ENCODE measurements around the gene UTP14C. TPM values are rescaled to one million over a fixed set of nuclear protein-coding genes. Genes with fewer than 3 reads are reported as not detected.

UTP14C gene
- total RNA-seq, 1 experiment from 2014 or later = 9.0 TPM

DNA sequence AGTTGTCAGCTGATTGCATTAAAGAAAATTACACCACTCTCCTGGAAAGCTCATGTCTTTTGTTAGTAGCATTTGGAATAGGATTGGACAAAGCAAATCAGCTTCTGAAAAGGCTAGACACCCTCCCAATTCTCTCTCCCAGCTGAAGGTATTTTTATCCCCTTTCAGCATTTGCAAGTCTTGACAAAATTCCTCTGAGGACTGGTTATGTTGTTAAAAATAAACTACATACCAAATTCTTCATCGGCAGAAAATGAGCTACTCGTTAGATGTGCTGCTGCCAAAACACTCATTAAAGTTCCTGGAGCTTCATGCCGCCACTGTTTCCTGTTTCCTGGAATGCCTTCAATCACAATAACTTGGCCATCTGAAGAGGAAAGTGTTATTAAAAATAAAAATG is 37.1 kb downstream of the UTP14C start:
- ATAC-seq = no peak
- BruUV-seq (replicated peaks) = no TSS peak
- no peaks in the 10 kb centered on the region for H3K36me3 ChIP-seq (ENCODE audit: control insufficient read depth in 1 of 2, insufficient read depth in 2 of 2, low read length in 2 of 2)
- no peak for DNase-seq (ENCODE audit: low read depth, low spot score)
- peaks cover 4 to 5% of the 10 kb centered on the region in 2 experiments; a peak in 1 of 4 replicates for H3K9me3 ChIP-seq (ENCODE audit: control insufficient read depth in 1 of 2, insufficient read depth in 1 of 2, low read depth in 1 of 2, low read length in 2 of 2)
- no peaks in the 10 kb centered on the region for H3K4me1 ChIP-seq (ENCODE audit: control insufficient read depth in 1 of 2, insufficient read depth in 2 of 2, low read length in 2 of 2)
- H3K27me3 ChIP-seq (ENCODE audit: insufficient read depth, low read length) = no peaks in the 10 kb centered on the region
- H3K4me2 ChIP-seq (ENCODE audit: low read length) = no peak overlapping the region
- intact Hi-C loops (cut with micrococcal nuclease) = no loop called here
- TF ChIP-seq SIN3A (IDR thresholded peaks at IDR 0.05; ENCODE audit: low read depth) = no peak
- TF ChIP-seq EZH2 (IDR thresholded peaks at IDR 0.05) = no peak
- no peak for TF ChIP-seq POLR2A (IDR thresholded peaks at IDR 0.05; ENCODE audit: borderline replicate concordance, extremely low read depth, insufficient read depth, insufficient read length)
- TF ChIP-seq POLR2AphosphoS5 (IDR thresholded peaks at IDR 0.05; ENCODE audit: low read depth, low read length) = no peak
- TF ChIP-seq, protein P1, sequence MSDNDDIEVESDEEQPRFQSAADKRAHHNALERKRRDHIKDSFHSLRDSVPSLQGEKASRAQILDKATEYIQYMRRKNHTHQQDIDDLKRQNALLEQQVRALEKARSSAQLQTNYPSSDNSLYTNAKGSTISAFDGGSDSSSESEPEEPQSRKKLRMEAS (IDR thresholded peaks at IDR 0.05) = no peak
- TF ChIP-seq JUND (IDR thresholded peaks at IDR 0.05) = no peak
- TF ChIP-seq, protein P2, sequence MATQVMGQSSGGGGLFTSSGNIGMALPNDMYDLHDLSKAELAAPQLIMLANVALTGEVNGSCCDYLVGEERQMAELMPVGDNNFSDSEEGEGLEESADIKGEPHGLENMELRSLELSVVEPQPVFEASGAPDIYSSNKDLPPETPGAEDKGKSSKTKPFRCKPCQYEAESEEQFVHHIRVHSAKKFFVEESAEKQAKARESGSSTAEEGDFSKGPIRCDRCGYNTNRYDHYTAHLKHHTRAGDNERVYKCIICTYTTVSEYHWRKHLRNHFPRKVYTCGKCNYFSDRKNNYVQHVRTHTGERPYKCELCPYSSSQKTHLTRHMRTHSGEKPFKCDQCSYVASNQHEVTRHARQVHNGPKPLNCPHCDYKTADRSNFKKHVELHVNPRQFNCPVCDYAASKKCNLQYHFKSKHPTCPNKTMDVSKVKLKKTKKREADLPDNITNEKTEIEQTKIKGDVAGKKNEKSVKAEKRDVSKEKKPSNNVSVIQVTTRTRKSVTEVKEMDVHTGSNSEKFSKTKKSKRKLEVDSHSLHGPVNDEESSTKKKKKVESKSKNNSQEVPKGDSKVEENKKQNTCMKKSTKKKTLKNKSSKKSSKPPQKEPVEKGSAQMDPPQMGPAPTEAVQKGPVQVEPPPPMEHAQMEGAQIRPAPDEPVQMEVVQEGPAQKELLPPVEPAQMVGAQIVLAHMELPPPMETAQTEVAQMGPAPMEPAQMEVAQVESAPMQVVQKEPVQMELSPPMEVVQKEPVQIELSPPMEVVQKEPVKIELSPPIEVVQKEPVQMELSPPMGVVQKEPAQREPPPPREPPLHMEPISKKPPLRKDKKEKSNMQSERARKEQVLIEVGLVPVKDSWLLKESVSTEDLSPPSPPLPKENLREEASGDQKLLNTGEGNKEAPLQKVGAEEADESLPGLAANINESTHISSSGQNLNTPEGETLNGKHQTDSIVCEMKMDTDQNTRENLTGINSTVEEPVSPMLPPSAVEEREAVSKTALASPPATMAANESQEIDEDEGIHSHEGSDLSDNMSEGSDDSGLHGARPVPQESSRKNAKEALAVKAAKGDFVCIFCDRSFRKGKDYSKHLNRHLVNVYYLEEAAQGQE (IDR thresholded peaks at IDR 0.05; ENCODE audit: low read depth) = no peak
- TF ChIP-seq CBX3 (IDR thresholded peaks at IDR 0.05; ENCODE audit: low read depth) = no peak
- TF ChIP-seq ZBTB33 (IDR thresholded peaks at IDR 0.05; ENCODE audit: extremely low read depth, insufficient replicate concordance, low read length) = no peak
- TF ChIP-seq SRF (IDR thresholded peaks at IDR 0.05; ENCODE audit: low read depth) = no peak
- TF ChIP-seq ZNF274 (IDR thresholded peaks at IDR 0.05; ENCODE audit: low read depth, low read length) = no peak
- no peak for TF ChIP-seq EZH2phosphoT487 (IDR thresholded peaks at IDR 0.05; ENCODE audit: borderline replicate concordance)
- TF ChIP-seq SP1 (IDR thresholded peaks at IDR 0.05; ENCODE audit: low read depth) = no peak
- TF ChIP-seq, protein P3, sequence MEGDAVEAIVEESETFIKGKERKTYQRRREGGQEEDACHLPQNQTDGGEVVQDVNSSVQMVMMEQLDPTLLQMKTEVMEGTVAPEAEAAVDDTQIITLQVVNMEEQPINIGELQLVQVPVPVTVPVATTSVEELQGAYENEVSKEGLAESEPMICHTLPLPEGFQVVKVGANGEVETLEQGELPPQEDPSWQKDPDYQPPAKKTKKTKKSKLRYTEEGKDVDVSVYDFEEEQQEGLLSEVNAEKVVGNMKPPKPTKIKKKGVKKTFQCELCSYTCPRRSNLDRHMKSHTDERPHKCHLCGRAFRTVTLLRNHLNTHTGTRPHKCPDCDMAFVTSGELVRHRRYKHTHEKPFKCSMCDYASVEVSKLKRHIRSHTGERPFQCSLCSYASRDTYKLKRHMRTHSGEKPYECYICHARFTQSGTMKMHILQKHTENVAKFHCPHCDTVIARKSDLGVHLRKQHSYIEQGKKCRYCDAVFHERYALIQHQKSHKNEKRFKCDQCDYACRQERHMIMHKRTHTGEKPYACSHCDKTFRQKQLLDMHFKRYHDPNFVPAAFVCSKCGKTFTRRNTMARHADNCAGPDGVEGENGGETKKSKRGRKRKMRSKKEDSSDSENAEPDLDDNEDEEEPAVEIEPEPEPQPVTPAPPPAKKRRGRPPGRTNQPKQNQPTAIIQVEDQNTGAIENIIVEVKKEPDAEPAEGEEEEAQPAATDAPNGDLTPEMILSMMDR (IDR thresholded peaks at IDR 0.05 in 2 of 3, conservative IDR thresholded peaks at IDR 0.05 in 1 of 3; ENCODE audit: borderline replicate concordance in 1 of 3, insufficient read depth in 1 of 3, low read depth in 2 of 3, low read length in 2 of 3) = no peak
- TF ChIP-seq, protein P4, sequence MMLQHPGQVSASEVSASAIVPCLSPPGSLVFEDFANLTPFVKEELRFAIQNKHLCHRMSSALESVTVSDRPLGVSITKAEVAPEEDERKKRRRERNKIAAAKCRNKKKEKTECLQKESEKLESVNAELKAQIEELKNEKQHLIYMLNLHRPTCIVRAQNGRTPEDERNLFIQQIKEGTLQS (IDR thresholded peaks at IDR 0.05) = no peak
- TF ChIP-seq ZFX (IDR thresholded peaks at IDR 0.05) = no peak
- no peak for TF ChIP-seq RAD21 (IDR thresholded peaks at IDR 0.05; ENCODE audit: low read depth)
- ChIA-PET CTCF (no interaction called here), RAD21 (ENCODE audit: low non-redundant PET in 1 of 2, low total read pairs in 2 of 2, uncharacterized antibody in 2 of 2, unreplicated experiment in 2 of 2) (no interaction called here), POLR2A (no interaction called here)
- no peak overlapping the region for H3K9ac ChIP-seq (ENCODE audit: low read length)
- H3K27ac ChIP-seq (ENCODE audit: low read depth, low read length) = no peak overlapping the region
- H3K4me3 ChIP-seq (replicated peaks in 1 of 2; ENCODE audit: low read depth in 1 of 2, low read length in 2 of 2) = no peak overlapping the region
- H3K79me2 ChIP-seq (ENCODE audit: insufficient read depth, low read length) = no peaks in the 10 kb centered on the region
- no peaks in the 10 kb centered on the region for H3K9me2 ChIP-seq (ENCODE audit: insufficient read depth)
- no peaks in the 10 kb centered on the region for H4K20me1 ChIP-seq (ENCODE audit: insufficient read depth)
- no peak overlapping the region for H2AFZ ChIP-seq (ENCODE audit: low read depth, low read length, poor library complexity, severe bottlenecking)

All from HCT116 (cell line).